GM11168 (cell line): ENCODE results near the gene APOL2.
"Not testable (repeated sequence)": the region's sequence is repeated elsewhere in the genome, so short reads cannot be mapped to it uniquely, and the experiment has no call there.

Experiments
- in situ Hi-C: fragments of 300-500 bp; cut with MboI; formaldehyde crosslinking; loops from one replicate; pipeline ENCODE4 v1.12.0; 2022; ENCODE audit warnings: low sequenced_read_pairs; ENCODE audit not compliant: unreplicated experiment

APOL2 gene

GRCh38 chr22:36263216-36263673 is 23.9 kb upstream of the APOL2 start:
- in situ Hi-C loops = not testable (repeated sequence)

GRCh38 chr22:36262307-36262706 is 23.0 kb upstream of the APOL2 start:
- in situ Hi-C loops = not testable (repeated sequence)

GRCh38 chr22:36261675-36262074 is 22.3 kb upstream of the APOL2 start:
- in situ Hi-C loops = not testable (repeated sequence)

GRCh38 chr22:36259615-36260300 is 20.4 kb upstream of the APOL2 start:
- in situ Hi-C loops = no loop called here

GRCh38 chr22:36258701-36259614 is 19.6 kb upstream of the APOL2 start:
- in situ Hi-C loops = no loop called here

GRCh38 chr22:36257948-36258670 is 18.8 kb upstream of the APOL2 start:
- in situ Hi-C loops = no loop called here

GRCh38 chr22:36257308-36257707 is 18.0 kb upstream of the APOL2 start:
- in situ Hi-C loops = no loop called here

- in situ Hi-C loops = no loop called here
Measured at GRCh38 chr22:36256478-36256877, 17.2 kb upstream of the APOL2 start.

- in situ Hi-C loops = not testable (repeated sequence)
Measured at GRCh38 chr22:36255572-36255971, 16.2 kb upstream of the APOL2 start.

- in situ Hi-C loops = no loop called here
Measured at GRCh38 chr22:36253523-36254490, 14.5 kb upstream of the APOL2 start.

GRCh38 chr22:36252754-36253522 is 13.6 kb upstream of the APOL2 start, which contains the start of gene APOL1:
TSS of gene APOL1 (plus strand) at chr22:36253133. CDS start at chr22:36254956, 1,823 bp downstream.
- in situ Hi-C loops = no loop called here

GRCh38 chr22:36251979-36252608 is 12.8 kb upstream of the APOL2 start:
- in situ Hi-C loops = not testable (repeated sequence)

GRCh38 chr22:36250292-36250960 is 11.1 kb upstream of the APOL2 start:
- in situ Hi-C loops = not testable (repeated sequence)

- in situ Hi-C loops = no loop called here
Measured at GRCh38 chr22:36249160-36249559, 9.8 kb upstream of the APOL2 start.

- in situ Hi-C loops = no loop called here
Measured at GRCh38 chr22:36247955-36248354, 8.6 kb upstream of the APOL2 start.

GRCh38 chr22:36246718-36247117 is 7.4 kb upstream of the APOL2 start:
- in situ Hi-C loops = no loop called here

GRCh38 chr22:36245805-36246356 is 6.6 kb upstream of the APOL2 start:
- in situ Hi-C loops = no loop called here
